Midbrain (tissue), 1 donor: ENCODE measurements around the gene PRMT3.
"Not testable (repeated sequence)": the region's sequence is repeated elsewhere in the genome, so short reads cannot be mapped to it uniquely, and the experiment has no call there.

ENCODE experiments used
- DNase-seq: peaks from one replicate; lab custom pipeline; 2025; lab: John Stamatoyannopoulos, UW

PRMT3 gene

DNA sequence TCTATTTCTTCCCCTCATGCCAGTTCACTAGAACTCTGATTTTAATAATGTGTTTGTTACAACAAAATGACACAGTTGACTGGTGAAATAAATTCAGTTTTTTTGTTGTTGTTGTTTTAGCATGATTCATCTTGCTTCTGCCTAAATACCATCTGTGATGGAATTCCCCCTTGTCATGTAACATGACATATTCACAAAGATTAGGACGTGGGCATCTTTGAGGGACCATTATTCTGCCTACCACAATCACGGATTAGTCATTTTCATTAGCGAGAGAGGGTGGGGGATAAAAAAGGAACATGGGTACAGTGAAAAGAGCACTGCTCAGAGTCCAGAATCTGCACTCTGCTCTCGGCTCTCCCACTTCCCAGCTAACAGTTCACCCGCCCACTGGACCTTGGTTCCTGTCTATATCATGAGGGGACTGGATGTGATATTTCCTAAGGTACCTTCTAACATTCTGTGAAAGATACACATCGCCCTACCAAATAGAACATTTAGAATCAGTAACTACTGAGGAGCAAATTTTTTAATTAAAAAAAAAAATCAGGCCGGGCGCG, 12.7 kb upstream of the PRMT3 start:
- no peak for DNase-seq

DNA sequence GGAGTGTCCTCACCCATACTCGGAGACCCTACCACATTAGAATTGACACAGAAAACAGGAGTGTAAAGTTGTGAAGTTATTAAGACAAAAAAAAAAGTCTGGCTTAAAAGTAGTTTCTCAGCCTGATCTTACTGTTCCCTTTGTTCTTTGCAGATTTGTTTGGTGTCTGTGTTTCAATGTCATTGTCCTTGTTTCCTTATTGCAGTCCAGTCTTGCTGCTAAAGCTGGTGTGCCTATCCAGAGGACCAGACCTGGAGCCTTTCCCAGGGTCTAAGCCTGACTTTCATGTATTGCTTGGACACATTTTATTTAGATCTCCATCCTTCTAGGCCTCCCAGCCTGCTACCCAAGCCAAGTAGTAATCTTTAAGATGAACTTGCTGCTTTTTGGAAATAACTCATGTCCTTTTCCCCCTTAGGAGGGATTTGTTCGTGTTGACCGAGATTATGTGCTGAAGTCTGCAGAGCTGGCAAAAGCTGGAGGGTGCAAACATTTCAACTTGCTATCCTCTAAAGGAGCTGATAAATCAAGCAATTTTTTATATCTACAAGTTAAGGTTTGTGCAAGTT, 11.3 kb upstream of the PRMT3 start:
- no peak for DNase-seq

GRCh38 chr11:20385996-20386395, 1.5 kb upstream of the PRMT3 start:
- DNase-seq = not testable (repeated sequence)

GRCh38 chr11:20388096-20389055, 860 bp downstream of the PRMT3 start:
- peak; percentile 37 for DNase-seq

DNA sequence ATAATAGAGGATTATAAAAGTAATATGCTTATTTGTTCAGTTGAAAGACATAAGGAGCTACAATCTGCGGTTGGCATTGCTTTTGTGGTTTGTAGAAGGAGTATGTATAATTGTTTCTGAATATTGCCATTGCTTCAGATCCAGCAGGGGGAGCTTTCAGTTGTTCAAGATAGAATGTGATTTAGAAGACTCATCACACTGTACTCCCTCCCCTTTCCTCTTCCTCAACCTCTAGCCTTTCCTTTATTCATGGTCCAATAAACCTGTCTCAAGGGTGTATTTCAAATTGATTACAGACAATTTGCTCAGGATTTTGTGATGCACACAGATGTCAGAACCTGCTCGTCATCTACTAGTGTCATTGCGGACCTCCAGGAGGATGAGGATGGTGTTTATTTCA, 9.8 kb downstream of the PRMT3 start:
- peak; percentile 27 for DNase-seq

DNA sequence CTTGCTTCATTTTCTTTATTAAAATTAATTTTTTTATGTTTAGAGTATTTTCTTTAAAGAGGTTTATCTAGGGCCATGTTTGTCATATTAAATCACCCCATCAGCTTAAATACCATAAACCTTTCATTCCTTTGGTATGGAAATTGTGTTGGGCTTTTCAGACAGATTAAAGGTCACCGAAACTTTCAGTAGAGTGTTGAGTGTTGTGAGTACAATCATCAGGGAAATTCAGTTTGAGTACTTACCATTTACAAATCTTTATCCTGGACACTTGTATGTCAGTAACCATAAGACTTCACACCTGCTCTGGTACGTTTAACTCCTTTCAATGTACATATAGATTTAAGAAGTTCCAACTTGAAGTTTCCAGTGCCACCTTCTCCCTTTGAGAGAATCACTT, 12.0 kb downstream of the PRMT3 start:
- DNase-seq = no peak

DNA sequence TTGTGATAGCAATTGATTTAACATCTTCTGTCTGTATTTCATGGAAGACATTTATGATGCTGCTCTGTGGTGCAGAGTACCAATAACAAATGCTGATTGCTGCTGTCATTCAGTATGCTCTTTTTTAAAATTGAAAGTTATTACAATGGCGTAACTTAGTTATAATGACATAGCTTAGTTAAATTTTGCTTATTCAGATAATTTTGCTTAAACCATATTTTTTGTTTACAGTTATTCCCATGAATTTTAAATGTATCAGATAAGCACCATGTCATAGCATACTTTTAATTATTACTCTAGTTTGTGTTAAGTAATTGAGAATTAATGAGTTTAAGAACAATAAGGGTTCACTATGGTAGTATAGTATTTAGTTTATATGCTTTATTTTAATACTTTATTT, 15.5 kb downstream of the PRMT3 start:
- no peak for DNase-seq

GRCh38 chr11:20406484-20406883, 19.0 kb downstream of the PRMT3 start:
- no peak for DNase-seq

GRCh38 chr11:20407344-20407743, 19.8 kb downstream of the PRMT3 start:
- DNase-seq = no peak

DNA sequence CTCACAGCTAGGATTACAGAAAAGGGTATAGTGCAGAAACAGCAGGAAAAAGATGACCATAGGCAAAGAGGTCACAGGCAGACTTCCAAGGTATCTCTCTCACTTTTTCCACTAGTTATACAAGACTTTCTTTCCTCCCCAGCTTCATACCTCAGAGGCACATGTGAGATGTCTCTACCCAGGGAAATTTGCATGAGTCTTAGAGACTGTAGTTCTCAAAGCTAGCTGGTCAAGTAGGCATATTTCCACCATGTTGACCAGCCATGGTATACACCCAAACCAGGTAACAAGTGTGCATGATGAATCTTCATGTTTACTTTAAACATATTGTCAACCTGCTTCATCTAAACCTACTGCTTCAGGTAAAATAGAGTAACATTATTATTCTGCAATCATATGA, 27.9 kb downstream of the PRMT3 start:
- DNase-seq = no peak

DNA sequence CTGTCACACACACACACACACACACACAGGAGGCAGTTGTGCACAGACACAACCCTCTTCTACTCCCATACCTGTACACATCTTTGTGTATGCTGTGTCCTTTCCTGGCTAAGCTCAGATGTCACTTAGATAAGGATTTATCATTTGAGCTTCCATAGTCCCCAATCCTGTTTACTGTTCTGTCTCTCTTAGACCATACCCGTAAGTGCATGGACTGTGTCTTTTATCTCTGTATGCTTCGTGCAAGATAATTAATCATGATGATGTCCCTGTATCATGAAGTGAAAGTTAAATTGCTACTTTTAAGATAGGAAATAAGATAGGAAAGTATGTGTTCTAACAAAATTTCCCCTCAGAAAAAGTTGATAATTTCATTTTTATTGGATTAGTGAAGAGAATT, 30.3 kb downstream of the PRMT3 start:
- no peak for DNase-seq

DNA sequence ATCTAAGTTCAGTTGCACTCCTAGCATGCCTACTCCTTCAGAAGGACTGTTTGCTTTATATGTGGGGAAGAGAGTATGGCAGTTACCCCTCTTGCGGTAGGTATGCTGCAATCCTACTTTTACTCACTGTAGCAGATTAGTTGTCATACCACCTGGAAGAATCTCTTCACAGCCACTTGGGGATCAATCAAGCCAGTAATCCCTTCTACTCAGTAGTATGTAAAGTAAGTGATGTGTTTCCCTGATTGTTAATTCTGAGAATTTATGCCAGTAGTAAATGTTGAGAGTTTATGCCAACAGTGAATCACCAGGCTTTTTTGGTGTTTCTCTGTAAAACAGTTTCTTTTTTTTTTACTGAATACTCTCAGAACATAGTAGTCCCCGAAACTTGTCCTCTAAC, 34.4 kb downstream of the PRMT3 start:
- DNase-seq = no peak

- no peak for DNase-seq
These were observed 41.7 kb downstream of the PRMT3 start for GRCh38 chr11:20429216-20429615.

GRCh38 chr11:20438637-20439036, 51.1 kb downstream of the PRMT3 start:
- DNase-seq = no peak

DNA sequence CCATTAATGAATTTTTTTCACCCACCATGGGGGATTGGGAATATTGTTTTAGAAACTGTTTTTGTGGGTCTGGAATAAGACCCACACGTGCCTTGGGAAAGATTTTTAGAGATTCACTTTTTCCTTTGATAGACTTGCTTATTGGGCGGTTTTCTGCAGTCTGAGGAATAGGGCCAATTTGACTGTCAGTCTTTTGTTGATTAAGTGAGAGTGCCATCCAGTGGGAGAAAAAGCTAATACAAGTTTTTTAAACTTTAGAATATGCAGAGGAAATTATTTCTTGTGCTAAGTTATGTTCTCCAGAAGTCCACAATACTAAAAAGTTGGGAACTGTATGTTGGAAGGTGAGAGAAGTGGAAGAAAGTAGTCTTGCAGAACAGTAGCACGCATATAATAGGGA, 56.1 kb downstream of the PRMT3 start:
- DNase-seq = peak; percentile 31

GRCh38 chr11:20444535-20444934, 57.0 kb downstream of the PRMT3 start:
- DNase-seq = no peak

DNA sequence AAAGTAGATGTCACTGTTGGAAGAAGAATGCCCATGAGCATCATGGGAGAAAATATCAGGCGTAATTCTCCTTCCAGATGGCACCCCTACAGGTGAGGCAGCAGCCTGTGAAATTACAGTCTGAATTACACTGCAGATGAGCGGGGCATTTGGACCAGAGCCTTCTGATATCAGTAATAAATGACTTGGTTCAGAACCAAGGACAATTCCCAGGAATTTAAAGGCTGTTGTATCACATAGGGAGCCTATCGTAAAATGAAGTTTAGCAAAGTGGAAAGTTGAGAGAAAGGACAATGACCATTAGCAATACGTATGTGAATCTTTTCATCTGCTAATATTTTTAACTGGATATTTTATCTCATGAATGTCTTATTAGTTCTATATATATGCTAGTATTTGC, 61.3 kb downstream of the PRMT3 start:
- no peak for DNase-seq

- no peak for DNase-seq
These were observed 63.3 kb downstream of the PRMT3 start for GRCh38 chr11:20450829-20451228.

DNA sequence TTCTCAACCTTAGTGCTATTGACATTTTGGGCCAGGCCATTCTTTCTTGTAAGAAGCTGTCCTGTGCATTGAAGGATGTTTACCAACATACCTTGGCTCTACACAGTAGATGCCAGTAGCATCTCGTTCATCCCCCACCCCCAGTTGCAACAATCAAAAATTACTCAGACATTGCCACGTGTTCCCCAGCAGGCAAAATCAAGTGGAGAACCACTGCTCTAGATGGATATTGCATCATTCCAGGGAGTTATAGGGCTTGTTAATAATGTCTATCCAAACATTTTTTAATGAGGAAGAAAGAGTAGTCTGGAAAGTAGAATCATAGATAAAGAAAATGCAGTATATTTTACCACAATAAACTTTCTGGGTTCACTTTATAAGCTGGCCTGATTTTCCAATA, 64.1 kb downstream of the PRMT3 start:
- no peak for DNase-seq

GRCh38 chr11:20452585-20452984, 65.1 kb downstream of the PRMT3 start:
- no peak for DNase-seq

DNA sequence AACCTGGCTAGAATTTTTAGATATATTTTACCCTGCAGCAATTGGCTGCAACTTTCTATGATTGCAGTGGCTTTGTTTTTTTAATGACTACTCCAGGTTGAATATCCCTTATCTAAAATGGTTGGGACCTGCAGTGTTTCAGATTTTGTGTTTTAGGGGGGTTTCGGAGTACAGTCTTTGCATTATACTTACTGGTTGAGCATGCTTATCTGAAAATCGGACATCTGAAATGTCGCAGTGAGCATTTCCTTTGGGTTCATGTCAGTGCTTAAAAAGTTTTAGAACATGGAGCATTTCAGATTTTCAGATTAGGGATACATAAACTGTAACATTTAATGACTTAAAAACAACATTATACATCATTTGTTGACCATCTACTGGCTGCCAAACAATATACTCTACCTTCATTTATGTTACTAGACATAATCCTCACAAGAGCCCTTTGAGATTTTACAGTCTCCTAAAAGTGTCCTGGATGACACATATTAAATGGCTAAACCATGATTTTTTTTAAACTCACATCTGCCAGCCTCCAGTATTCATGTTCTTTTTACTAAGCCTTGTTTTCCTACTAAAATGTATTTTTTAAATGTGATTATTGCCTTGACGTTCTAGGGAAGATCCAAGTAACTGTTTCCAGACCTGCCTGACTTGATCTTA, 66.3 kb downstream of the PRMT3 start:
- DNase-seq = no peak

GRCh38 chr11:20457001-20457799, 69.7 kb downstream of the PRMT3 start:
- no peak for DNase-seq
